GM18870 (cell line): Measurements from ENCODE around the gene STEAP3.

Source experiments
- ATAC-seq: cut with Tn5 transposase; IDR thresholded peaks from one replicate; pipeline ENCODE4 v1.9.1; 2021; ENCODE audit warnings: moderate library complexity; ENCODE audit not compliant: unreplicated experiment

Gene STEAP3

GRCh38 chr2:119225105-119225865 is 1.7 kb downstream of the STEAP3 start:
- ATAC-seq: no peak

- no peak for ATAC-seq
These were observed 2.3 kb downstream of the STEAP3 start for GRCh38 chr2:119225926-119226325.

DNA sequence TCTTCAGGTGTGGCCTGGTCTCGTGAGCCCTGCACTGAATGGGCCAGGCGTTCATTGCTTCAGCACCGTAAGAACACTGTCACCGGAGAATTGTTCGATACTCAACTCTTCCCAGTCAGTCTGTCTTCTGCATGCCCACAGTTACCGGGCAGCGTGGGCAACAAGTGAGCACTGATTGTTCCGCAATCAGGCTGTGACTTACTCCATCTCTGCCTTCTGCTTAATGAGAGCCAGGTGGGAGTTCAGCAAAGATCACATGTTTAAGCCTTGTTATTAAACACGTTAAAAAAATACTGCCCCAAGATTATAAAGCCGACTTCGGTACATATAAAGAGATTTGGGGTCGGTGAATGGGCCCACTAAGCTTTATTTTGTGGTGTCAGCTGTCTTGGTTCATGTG is 3.7 kb downstream of the STEAP3 start:
- no peak for ATAC-seq

DNA sequence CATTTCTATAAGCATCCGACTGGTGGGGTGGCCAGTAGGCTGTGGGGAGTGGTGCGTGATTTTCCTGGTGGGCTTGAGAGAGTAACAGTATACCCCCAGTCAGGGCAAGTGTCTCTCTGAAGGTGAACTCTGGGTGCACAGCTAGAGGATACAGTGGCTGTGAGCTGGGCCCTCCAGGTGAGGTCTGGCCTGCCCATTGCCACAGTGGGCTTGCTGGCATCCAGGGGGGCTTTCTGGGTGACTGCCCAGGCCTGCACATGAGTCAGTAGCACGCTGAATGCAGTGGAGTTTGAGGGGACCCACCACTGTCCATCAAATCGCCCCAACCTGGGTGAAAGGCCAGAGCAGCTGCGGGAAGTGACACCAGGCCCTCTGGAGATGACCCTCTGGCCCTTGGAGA is 4.5 kb downstream of the STEAP3 start:
- ATAC-seq: no peak

- no peak for ATAC-seq
These were observed 5.3 kb downstream of the STEAP3 start for GRCh38 chr2:119228964-119229363.

DNA sequence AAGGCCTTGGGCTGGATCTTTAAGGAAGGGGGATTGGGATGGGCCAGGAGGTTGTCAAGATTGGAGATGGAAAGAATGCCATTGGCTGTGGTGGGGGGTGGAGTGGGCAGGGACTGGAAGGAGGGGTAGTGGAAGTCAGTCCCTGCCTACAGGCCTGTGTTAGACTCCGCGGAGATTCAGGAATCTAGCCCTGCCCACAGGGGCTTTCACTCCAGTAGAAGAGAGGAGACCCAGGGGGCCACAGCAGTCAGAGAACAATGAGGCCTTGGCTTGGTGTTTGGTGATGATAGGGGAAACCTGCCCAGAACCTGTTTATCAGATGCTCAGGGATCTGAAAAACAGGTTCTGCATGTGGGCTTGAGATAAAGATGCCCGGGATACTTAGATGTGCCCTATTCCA is 6.1 kb downstream of the STEAP3 start:
- ATAC-seq: no peak

GRCh38 chr2:119230219-119231185 is 6.9 kb downstream of the STEAP3 start:
- ATAC-seq: no peak

GRCh38 chr2:119231975-119232665 is 8.5 kb downstream of the STEAP3 start:
- peak; percentile 40 for ATAC-seq

- peak; percentile 28 for ATAC-seq
These were observed 9.0 kb downstream of the STEAP3 start for GRCh38 chr2:119232666-119232993.

DNA sequence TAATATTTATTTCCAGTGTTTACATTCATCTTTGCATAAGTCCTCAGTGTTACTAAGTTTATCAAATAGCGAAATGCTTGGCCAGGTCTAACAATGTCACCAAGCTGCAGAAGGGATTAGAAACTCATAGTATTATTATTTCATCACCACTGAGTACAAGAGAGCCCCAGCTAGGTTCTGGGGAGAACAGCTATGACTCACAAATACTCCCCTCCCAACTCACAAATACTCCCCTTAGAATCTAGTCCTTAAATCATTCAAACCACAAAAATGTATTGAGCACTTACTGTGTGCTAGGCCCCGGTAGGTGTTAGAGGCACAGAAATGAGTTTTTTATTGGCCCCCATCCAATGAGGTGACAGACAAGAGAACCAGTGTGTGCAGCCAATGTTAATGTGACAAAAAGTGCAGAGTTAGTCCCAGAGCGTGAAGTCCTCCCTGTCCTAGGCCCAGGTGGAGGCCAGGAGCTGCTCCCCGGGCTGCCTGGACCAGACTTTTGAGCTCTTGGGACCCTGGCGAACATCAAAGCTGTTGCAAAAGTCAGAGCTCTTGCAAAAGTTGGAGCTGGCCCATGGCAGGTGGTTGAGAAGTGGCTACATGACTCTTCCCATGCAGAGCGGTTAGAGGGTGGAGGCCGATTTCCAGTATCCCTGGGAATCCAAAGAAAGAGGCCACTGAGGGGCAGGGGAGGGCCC is 9.8 kb downstream of the STEAP3 start:
- peak; percentile 65 for ATAC-seq

DNA sequence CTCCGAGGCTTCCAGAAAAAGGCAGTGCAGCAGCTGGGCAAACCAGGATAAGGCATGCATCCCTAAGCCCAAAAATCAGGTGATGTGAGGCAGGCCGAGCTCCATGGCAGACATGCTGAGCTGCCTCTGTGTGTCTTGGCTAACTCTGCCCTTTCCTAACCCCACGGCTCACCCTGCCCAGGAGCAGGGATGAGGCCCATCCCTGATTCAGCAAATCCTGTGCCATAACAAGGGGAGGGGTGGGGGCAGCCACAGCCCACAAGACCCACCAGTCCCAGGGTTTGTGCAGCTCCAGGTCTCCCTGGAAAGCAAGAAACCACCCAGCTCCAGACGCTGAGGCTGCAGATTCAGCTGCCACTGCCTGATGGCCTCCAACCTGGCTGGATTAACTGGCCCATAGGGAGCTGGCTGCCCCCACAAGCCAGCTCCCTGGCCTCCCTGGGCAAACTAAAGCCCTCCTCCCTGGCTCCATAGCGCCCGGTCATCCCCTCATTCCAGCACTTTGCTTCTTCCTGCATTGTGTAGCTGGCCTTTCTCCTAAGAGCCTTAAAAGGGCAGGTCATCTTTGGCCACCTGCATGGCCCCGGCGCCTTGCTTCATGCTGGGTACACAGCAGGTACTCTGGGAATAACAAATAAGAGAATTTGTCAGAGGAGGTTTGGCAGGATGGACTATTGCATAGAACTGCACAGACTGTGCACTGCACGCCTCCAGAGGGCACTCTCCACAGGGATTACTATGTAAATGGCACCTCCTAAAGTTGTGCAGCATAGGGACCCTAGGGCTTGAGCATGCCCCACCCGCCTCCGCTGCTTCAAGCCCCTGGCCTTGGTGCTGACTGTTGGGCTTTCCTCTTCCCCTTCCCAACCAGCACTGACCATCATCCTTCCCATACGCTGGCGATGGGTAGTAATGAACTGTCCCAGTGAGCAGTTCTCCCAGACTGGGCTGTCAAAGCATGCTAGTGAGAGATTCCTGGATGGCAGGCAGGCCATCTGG is 10.7 kb downstream of the STEAP3 start:
- no peak for ATAC-seq

DNA sequence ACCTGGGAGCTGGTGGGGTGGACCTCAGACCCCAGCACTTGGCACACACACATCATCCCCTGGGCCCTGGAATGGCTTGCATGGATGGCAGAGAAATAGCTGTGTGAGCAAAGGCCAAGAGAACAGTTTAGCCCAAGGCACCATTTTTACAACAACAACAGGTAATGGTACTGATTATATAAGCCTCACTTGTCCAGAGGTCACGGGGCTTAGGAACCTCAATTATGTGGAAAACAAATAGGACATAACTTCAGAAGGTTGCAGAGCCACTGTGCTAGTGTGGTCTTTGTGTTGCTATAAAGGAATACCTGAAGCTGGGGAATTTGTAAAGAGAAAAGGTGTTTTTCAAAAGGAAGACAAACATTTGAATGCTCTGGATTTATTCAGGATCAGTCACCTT is 13.2 kb downstream of the STEAP3 start:
- no peak for ATAC-seq

DNA sequence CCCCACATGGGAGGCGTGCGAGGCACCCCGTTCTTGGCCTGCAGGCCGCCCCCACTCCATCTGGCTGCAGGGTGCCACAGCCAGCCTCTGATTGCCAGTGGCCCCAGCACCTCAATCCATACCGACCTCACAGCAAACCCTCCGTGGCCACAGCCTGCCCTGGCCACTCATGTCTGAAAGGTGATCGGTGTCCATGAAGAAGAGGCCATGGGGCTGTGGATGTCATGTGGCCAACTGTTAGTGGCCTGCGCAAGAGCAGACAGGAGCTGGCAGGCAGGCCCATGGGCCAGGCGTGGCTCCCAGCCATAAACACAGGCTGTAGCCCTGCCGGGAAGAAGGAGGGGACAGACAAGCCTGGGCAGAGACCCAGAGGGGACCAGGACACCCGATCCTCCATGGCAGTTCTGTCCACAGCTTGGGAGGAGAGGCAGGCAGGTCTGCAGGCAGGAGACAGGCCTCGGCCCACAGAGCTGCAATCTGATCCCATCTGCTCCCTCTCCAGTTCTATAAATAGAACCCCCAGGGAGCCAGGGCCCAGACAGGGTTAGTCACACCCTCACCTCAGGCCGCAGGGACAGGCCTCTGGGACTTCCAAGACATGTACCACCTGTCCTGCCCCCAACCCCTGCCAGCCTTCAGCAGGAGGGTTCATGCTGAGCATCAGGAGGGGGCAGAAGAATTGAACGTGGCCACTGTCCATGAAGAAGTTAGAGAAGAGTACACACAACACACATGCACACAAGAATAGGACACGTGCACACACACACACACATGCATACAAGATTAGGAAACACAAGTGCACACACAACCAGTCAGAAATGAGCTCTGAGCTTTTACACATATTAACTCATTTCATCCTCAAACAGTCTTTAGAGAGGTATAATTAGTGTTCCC is 16.9 kb downstream of the STEAP3 start:
- no peak for ATAC-seq

- ATAC-seq: no peak
These were observed 17.5 kb downstream of the STEAP3 start for GRCh38 chr2:119241205-119241532.

- no peak for ATAC-seq
These were observed 18.9 kb downstream of the STEAP3 start for GRCh38 chr2:119242276-119243119.

GRCh38 chr2:119243621-119244020 is 20.0 kb downstream of the STEAP3 start:
- no peak for ATAC-seq

- no peak for ATAC-seq
These were observed 21.6 kb downstream of the STEAP3 start for GRCh38 chr2:119245076-119245840.
